RWPE1 (cell line): ENCODE results near the gene CDK2.

Experiments
- CTCF ChIA-PET: fragments of 350-600 bp; sonication (Branson Sonifier 250); formaldehyde crosslinking; extraction: SDS; loops from one replicate; lab custom pipeline; 2021; lab: Yijun Ruan, JAX
- POLR2A ChIA-PET: fragments of 400-600 bp; formaldehyde crosslinking; extraction: SDS; loops from one replicate; lab custom pipeline; 2020; ENCODE audit warnings: antibody characterized with exemption; ENCODE audit not compliant: low non-redundant PET; lab: Yijun Ruan, JAX
- DNase-seq: peaks from one replicate; pipeline ENCODE4 v3.0.0; 2012; ENCODE audit warnings: low spot score
- H3K27ac ChIP-seq: fragments of 450-650 bp; 2 replicates; pipeline ENCODE4 v1.5.1; 2017
- TF ChIP-seq, protein P1 (sequence below): fragments of 450-650 bp; conservative IDR thresholded peaks from 2 replicates; pipeline ENCODE4 v1.5.1; 2017; ENCODE audit warnings: low read depth, mild to moderate bottlenecking

CDK2 gene

DNA sequence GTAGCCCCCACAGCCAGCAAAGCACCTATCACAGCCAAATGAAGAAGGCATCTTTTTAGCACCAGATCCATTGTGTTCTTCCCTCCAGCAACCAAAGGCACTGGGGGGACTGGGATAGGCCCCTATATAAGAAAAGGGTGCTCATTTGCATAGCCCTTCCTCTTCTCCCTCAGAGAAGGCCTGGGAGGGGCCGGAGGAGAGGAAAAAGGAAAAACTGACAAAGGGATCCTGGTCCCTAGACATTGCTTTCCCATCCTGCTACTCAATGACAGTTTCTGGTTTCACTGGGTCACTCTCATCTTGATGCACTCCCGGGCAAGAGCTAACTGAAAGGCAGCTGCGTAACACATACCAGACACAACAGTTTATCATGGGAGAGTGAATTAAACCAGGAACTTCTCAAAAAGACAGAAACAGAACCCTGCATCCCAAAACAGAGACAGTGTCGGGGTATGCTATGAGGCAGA, 656 bp upstream of the CDK2 start, which contains the start of gene PMEL:
TSS of gene PMEL (minus strand) at position 102 of the 467 bp plus-strand sequence. CDS start at position 71, 31 bp downstream.
- POLR2A ChIA-PET: no interaction called here
- no peak for DNase-seq
- TF ChIP-seq, protein P1, sequence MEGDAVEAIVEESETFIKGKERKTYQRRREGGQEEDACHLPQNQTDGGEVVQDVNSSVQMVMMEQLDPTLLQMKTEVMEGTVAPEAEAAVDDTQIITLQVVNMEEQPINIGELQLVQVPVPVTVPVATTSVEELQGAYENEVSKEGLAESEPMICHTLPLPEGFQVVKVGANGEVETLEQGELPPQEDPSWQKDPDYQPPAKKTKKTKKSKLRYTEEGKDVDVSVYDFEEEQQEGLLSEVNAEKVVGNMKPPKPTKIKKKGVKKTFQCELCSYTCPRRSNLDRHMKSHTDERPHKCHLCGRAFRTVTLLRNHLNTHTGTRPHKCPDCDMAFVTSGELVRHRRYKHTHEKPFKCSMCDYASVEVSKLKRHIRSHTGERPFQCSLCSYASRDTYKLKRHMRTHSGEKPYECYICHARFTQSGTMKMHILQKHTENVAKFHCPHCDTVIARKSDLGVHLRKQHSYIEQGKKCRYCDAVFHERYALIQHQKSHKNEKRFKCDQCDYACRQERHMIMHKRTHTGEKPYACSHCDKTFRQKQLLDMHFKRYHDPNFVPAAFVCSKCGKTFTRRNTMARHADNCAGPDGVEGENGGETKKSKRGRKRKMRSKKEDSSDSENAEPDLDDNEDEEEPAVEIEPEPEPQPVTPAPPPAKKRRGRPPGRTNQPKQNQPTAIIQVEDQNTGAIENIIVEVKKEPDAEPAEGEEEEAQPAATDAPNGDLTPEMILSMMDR: no peak
- CTCF ChIA-PET: no interaction called here
- peak within 1 kb of the TSS; percentile 86 for H3K27ac ChIP-seq

GRCh38 chr12:55969356-55969755, 2.7 kb downstream of the CDK2 start:
- CTCF ChIA-PET: no interaction called here
- POLR2A ChIA-PET: no interaction called here
- H3K27ac ChIP-seq: peak overlapping the region; percentile 50
- TF ChIP-seq, protein P1: no peak
- no peak for DNase-seq

- DNase-seq: no peak
- TF ChIP-seq, protein P1: no peak
- ChIA-PET POLR2A (no interaction called here), CTCF (interaction anchor here (0.6 kb wide), 1 partner anchor 51 kb away, joined by 5 read pairs; no protein-coding TSS in a partner anchor)
- H3K27ac ChIP-seq: peak overlapping the region; percentile 85
Measured at GRCh38 chr12:55970775-55971174, 4.1 kb downstream of the CDK2 start.

DNA sequence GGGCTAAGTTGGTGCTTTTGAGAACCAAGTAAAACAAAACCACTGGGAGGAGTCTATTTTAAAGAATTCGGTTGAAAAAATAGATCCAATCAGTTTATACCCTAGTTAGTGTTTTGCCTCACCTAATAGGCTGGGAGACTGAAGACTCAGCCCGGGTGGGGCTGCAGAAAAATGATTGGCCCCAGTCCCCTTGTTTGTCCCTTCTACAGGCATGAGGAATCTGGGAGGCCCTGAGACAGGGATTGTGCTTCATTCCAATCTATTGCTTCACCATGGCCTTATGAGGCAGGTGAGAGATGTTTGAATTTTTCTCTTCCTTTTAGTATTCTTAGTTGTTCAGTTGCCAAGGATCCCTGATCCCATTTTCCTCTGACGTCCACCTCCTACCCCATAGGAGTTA, 5.4 kb downstream of the CDK2 start:
- CTCF ChIA-PET: interaction anchor here (1.2 kb wide), 1 partner anchor 24 kb away, joined by 6 read pairs; no protein-coding TSS in a partner anchor
- peak; percentile 70 for DNase-seq
- H3K27ac ChIP-seq: peak overlapping the region; percentile 85

GRCh38 chr12:55972456-55972855, 5.8 kb downstream of the CDK2 start:
- no peak for DNase-seq
- peak overlapping the region; percentile 85; the same call in 1 of the 2 replicates for H3K27ac ChIP-seq
- ChIA-PET CTCF (interaction anchor here (1.2 kb wide), 1 partner anchor 23 kb away, joined by 6 read pairs; no protein-coding TSS in a partner anchor), POLR2A (no interaction called here)
- TF ChIP-seq, protein P1: no peak

More for the DNA sequence above, 5.4 kb downstream of the CDK2 start:
- TF ChIP-seq, protein P1: no peak
- POLR2A ChIA-PET: no interaction called here

- TF ChIP-seq, protein P1: no peak
- H3K27ac ChIP-seq: peak overlapping the region; percentile 89
- ChIA-PET CTCF (interaction anchor here (0.6 to 1.2 kb wide), 2 partner anchors 23 to 74 kb away, joined by 6 to 7 read pairs; no protein-coding TSS in a partner anchor), POLR2A (interaction anchor here (0.5 to 1.6 kb wide), 5 partner anchors 16 to 242 kb away, joined by 3 to 9 read pairs (median 3); no protein-coding TSS in a partner anchor)
- DNase-seq: no peak
Measured at GRCh38 chr12:55972911-55973598, 6.4 kb downstream of the CDK2 start.
